Stimulated activated CD8-positive, alpha-beta memory T cell treated with anti-CD3 and anti-CD28 coated beads, Interleukin-15, amount 100 ng/mL, for 24 hours (primary cell): ENCODE measurements around the gene DZIP3.
"Not testable (repeated sequence)": the region's sequence is repeated elsewhere in the genome, so short reads cannot be mapped to it uniquely, and the experiment has no call there.

Experiments
- DNase-seq: peaks from one replicate; pipeline ENCODE4 v3.0.0-alpha.2; 2020; ENCODE audit warnings: low read depth

Gene DZIP3

DNA sequence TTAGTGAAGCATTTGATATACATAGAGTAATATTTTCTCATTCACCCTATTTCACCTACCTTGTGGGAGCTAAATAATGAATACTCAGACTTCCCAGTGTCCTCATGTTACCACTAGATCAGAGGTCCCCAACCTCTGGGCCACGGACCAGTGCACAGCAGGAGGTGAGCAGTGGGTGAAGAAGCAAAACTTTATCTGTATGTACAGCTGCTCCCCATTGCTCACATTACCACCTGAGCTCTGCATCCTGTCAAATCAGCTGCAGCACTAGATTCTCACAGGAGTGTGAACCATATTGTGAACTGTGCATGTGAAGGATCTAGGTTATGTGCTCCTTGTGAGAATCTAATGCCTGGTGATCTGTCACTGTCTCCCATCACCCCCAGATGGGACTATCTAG lies 88.3 kb downstream of the DZIP3 start:
- DNase-seq, result no peak

DNA sequence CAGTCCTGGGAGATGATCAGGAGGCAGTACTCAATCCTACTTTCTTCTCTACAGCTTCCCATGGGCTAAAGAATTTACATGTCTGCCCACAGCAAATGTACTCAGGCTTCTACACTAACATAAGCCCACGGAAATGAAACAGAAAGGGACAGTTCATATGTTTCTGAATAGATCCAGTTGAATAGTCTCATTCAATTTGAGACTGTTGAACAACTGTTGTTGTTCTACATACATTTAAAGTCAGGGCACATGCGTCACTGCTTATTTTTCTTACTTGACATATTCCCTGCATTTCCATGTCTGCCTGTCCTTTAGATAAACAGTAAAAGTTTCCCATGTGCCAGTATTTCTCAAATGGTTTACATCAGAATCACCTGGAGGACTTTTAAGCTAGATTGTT lies 102.8 kb downstream of the DZIP3 start:
- not testable (repeated sequence) for DNase-seq

DNA sequence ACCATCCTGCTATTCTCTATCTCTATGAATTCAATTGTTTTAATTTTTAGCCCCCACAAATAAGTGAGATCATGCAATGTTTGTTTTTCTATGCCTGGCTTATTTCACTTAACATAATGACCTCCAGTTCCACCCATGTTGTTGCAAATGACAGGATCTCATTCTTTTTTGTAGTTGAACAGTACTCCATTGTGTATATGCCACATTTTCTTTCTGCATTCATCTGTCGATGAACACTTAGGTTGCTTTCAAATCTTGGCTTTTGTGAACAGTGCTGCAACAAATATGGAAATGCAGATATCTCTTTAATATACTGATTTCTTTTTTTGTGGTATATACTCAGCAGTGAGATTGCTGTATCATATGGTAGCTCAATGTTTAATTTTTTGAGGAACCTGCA lies 108.9 kb downstream of the DZIP3 start:
- no peak for DNase-seq

DNA sequence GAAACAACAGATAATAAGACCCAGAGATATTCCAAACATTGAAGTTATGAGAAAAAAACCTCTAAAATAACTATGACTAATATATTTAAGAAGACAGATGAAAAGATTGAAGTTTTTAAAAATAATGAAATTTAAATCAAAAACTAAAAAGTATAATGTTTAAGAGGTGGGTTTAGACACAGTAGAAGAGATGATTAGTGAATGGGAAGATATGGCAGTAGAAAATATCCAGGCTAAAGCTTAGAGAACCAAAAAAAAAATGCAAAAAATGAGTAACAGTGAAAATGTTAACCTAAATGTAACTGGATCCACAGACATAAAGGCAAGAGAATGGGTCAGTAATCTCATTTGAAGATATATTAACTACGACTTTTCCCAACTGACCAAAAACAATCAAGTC lies 115.5 kb downstream of the DZIP3 start:
- DNase-seq, result no peak

DNA sequence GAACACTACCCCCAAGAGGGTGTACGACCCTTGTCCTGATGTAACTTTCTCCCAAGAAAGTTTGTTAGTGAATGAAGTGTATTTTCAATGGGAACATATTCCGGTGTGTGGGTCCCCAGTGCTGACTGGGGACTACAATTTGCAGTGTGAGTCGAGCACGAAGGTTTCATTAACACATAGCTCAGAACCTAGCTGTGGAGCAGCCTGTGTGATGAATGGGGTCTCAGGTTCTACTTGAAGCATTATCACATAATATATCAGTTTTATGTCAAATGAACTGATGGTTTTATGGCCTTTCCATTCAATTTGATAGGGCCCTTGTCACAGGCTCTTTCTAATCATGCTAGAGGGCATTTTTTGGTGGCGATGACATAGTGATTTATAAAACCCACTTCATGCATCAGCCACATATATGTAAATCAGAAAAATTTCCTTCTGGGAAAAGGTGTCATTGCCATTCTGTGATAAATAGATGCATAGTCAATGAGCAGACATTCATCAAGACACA lies 123.5 kb downstream of the DZIP3 start:
- DNase-seq, result no peak

DNA sequence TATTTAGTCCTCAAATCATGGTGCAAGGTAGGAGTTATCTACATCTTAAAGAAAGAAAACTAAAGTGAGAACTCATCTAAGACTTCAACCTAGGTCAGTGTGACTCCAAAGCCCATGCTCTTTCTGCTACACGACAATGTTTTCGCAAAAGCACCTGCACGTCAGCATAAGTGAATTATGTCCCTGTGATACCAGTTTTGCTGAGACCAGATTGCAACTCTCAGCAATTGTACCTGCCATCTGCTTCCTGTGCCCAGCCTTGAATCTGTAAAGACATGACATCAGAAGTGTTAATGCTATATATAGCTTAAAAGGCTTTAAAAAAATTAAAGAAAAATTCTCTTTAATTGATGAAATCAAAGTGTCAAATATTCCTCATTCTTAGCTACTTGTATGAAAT lies 124.3 kb downstream of the DZIP3 start:
- no peak for DNase-seq

DNA sequence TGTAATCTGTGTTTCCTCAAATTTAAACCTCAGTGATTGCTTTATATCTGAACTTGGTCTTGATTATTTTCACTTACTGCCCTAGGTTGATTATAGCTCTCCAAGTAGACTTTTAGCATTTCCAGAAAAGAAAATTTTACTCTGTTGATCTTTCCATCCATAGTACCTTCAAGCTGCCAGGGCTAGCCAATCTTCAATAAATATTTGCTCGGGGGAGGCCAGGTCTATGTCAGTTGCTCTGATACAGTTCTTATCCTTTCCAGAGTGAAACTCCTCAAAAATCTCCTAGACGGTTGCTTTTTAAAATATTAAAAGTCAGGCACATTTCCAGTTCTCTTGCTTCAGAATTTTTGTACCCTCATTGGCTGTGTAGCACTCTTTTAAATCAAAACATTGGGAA lies 128.9 kb downstream of the DZIP3 start:
- no peak for DNase-seq

DNA sequence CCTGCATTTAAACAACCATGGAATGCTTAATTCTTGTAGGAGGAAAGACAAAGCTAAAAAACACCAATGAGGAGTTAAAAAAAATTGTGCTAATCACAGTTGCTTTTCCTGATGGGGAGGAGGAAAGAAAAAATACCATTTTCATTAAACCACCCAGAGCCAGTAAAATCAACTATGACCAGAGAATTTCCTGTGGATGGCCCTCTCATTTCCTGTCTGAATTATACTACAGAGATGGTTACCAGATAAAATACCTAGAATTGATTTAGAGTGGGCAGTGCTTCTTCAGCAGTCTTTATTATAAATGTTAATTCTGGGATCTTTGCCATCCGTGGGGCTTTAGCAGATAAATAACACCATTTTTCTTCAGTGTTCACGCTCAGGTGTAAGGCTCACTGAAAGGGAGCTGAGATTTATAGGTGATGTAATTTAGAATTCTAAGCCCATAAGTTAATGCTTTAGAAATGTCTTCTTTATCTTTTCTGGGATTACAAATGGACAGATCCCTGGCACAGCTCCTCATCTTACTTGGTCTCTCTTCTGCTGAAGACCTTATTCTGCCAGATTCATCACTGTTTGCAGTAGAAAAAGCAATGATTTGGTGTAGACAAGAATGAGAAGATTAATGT lies 129.8 kb downstream of the DZIP3 start:
- no peak for DNase-seq

DNA sequence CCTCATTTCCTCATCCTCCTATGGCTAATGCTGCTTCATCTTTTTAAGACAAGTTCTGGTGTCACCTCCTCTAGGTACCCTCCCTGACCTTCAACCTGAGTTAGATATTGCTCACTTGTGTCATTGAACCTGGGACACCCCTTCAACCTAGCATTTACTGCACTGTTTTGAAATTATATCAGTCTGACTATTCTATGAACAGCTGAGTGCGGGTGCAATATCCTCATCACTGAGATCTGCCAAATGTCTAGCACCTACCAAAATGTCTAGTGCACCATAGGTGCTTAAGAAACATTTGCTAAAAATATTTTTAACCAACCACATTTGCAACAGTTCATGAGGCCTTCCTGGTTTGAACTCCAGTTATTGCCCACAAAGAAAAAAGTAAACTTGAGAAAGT lies 133.2 kb downstream of the DZIP3 start:
- DNase-seq, result no peak

DNA sequence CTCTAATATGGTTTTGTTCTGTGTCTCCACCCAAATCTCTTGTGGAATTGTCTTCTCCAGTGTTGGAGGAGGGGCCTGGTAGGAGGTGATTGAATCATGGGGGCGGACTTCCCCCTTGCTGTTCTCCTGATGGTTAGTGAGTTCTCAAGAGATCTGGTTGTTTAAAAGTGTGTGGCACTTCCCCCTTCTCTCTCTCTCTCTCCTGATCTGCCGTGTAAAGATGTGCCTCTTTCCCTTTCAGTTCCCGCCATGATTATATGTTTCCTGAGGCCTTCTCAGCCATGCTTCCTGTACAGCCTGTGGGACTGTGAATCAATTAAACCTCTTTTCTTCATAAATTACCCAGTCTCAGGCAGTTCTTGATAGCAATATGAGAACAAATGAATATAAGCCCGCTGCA lies 134.6 kb downstream of the DZIP3 start:
- DNase-seq, result no peak

DNA sequence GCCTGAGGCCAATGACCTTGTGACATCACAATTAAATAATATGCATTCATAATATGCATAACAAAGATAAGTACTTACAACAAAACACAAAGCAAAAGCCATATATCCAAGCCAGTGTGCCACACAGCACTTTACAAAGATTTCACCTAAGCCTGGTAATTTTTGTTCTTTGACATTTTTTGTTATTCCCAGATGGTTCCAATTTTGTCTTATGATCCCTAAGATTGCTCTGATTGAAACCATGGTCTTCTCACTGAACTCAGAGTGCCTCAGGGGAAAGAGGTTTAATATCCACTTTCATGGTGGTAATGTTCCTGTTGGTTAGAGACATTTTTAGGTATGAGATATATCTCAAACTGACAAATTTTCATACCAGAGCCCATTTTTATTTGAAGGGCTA lies 138.6 kb downstream of the DZIP3 start:
- DNase-seq, result no peak

DNA sequence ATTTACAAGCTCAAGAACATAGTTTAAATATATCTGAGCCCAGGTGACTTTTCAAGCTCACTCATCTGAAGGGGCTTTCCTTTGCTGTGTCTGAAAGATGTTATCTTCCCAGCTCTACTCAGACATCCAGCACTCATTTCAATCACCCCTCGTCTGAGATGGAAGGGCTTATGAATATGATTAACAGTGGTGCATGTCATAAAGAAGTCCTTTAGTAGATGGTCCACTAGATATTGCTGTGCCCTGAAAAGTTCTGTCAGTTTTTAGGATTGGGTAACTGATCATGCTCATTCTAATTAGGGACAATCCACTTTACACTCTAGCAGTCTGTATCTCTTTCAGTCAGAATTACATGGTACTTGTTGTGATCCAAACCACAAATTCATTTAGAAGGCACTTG lies 139.4 kb downstream of the DZIP3 start:
- DNase-seq, result no peak

DNA sequence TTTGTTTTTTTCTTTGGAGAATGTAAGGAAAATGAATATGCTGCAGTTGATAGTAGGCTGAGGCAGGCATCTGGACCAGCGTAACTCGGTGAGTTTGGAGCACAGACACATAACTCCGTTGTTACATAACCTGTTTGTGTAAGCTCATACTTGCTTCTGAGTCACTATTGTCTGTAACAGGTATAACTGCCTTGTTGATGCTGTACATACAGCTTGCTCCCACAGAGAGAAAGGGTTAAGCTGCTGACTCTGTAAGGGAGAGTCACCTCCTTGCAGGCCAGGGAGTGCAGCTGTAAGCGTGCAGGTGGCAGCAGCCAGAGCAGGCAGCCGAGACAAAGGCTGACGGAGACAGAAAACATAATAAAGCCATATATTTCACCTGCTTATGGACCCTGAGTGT lies 147.3 kb downstream of the DZIP3 start:
- no peak for DNase-seq

DNA sequence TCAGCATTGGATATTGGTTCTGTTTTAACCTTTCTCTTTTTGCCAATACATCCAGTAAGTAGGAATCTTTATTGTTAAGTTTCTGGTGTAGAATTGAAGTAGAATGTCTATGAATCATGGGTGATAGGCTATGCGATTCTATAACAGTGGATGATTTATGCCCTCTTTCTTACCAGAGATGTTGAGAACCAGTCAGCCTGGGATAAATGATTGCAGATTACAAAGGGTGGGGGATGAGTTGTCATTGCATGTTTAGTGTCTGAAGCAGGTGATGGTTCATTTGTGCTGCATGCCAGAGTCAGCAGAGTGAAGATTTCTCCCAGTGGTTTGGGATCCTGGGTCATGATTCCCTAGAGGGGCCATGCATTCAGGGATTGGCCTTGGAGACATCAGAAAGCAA lies 153.4 kb downstream of the DZIP3 start:
- DNase-seq, result no peak
